ENCODE results near the gene ST6GAL1.
A peak's percentile ranks its signal among the peaks of the same experiment; 100 is the strongest.
"Not testable (repeated sequence)": the region's sequence is repeated elsewhere in the genome, so short reads cannot be mapped to it uniquely, and the experiment has no call there.

The ST6GAL1 gene

DNA sequence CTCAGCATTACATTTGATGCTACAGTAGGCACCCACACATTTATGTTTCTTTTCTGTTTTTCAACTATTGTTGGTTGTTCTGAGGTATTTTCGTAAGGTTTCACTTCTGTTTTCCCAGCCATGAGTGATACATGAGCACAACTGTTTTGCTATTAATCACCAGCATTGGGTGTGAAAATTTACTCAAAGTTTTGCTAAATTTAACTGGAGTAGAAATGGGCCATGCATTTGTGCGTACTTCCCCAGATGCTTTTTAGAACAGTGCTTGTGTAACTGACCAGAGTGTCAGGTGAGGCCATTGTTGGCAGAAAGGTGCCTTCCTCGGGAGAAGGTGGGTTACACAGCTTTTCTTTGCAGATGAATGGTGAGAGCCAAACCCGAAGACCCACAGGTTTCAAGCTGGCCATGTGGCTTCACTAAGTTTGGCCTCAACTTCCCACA lies 70.4 kb downstream of the ST6GAL1 start:
- TF ChIP-seq CTCF (IDR thresholded peaks at IDR 0.05; ENCODE audit: unreplicated experiment in 3 of 3) = no peak

GRCh38 chr3:187002915-187003314 lies 72.6 kb downstream of the ST6GAL1 start:
- H3K4me1 Mint-ChIP-seq = peaks cover 18% of the 10 kb centered on the region
- H3K4me3 Mint-ChIP-seq = no peak overlapping the region
- H3K27me3 Mint-ChIP-seq (ENCODE audit: low read depth) = no peaks in the 10 kb centered on the region
- H3K36me3 Mint-ChIP-seq (ENCODE audit: low read depth) = peaks cover 48% of the 10 kb centered on the region
- TF ChIP-seq CTCF (IDR thresholded peaks at IDR 0.05; ENCODE audit: unreplicated experiment in 3 of 3) = no peak
- H3K27ac Mint-ChIP-seq = no peak overlapping the region
- H3K9me3 Mint-ChIP-seq = peaks cover 3% of the 10 kb centered on the region

More for the DNA sequence above, 70.4 kb downstream of the ST6GAL1 start:
- Mint-ChIP-seq H3K9me3 (no peaks in the 10 kb centered on the region), H3K4me3 (no peak overlapping the region), H3K4me1 (peaks cover 18% of the 10 kb centered on the region), H3K27me3 (ENCODE audit: low read depth) (no peaks in the 10 kb centered on the region), H3K36me3 (ENCODE audit: low read depth) (peaks cover 30% of the 10 kb centered on the region), H3K27ac (no peak overlapping the region)

- Mint-ChIP-seq H3K9me3 (peaks cover 3% of the 10 kb centered on the region), H3K27me3 (ENCODE audit: low read depth) (no peaks in the 10 kb centered on the region), H3K27ac (no peak overlapping the region), H3K4me3 (no peak overlapping the region), H3K4me1 (peaks cover 7% of the 10 kb centered on the region), H3K36me3 (ENCODE audit: low read depth) (peaks cover 53% of the 10 kb centered on the region)
- TF ChIP-seq CTCF (IDR thresholded peaks at IDR 0.05; ENCODE audit: unreplicated experiment in 3 of 3) = no peak
Observed at GRCh38 chr3:187005827-187006481, 75.6 kb downstream of the ST6GAL1 start.

GRCh38 chr3:187006864-187007630 lies 76.7 kb downstream of the ST6GAL1 start:
- Mint-ChIP-seq H3K27me3 (ENCODE audit: low read depth) (no peaks in the 10 kb centered on the region), H3K27ac (no peak overlapping the region), H3K4me1 (peaks cover 5% of the 10 kb centered on the region), H3K36me3 (ENCODE audit: low read depth) (peaks cover 51% of the 10 kb centered on the region), H3K9me3 (peaks cover 3% of the 10 kb centered on the region), H3K4me3 (no peak overlapping the region)
- no peak for TF ChIP-seq CTCF (IDR thresholded peaks at IDR 0.05; ENCODE audit: unreplicated experiment in 3 of 3)

- not testable (repeated sequence) for H3K9me3 Mint-ChIP-seq; H3K27me3 Mint-ChIP-seq (ENCODE audit: low read depth); H3K4me1 Mint-ChIP-seq; H3K4me3 Mint-ChIP-seq
- H3K36me3 Mint-ChIP-seq (ENCODE audit: low read depth) = peaks cover 40% of the 10 kb centered on the region
- H3K27ac Mint-ChIP-seq = peak overlapping the region in 1 of 3 experiments; percentile 34
Observed at GRCh38 chr3:187010382-187010781, 80.1 kb downstream of the ST6GAL1 start.

- H3K27ac Mint-ChIP-seq = peak overlapping the region in 2 of 3 experiments; percentile 13 to 76
- H3K36me3 Mint-ChIP-seq (ENCODE audit: low read depth) = peaks cover 32% of the 10 kb centered on the region
- H3K9me3 Mint-ChIP-seq = peaks cover 3% of the 10 kb centered on the region
- no peak overlapping the region for H3K4me3 Mint-ChIP-seq
- no peaks in the 10 kb centered on the region for H3K27me3 Mint-ChIP-seq (ENCODE audit: low read depth)
- TF ChIP-seq CTCF (IDR thresholded peaks at IDR 0.05; ENCODE audit: unreplicated experiment in 3 of 3) = no peak
- H3K4me1 Mint-ChIP-seq = peaks cover 4% of the 10 kb centered on the region
Observed at GRCh38 chr3:187011915-187012314, 81.6 kb downstream of the ST6GAL1 start.

Data from nephron (organoid).